ENCODE data around the gene LHX6. TPM values are rescaled to one million over a fixed set of nuclear protein-coding genes. Genes with fewer than 3 reads are reported as not detected.

LHX6 gene
- total and polyA plus RNA-seq, 9 of the 15 experiments (the other 6 are each of a cell fraction or from before 2014, with no cell fraction given): 2.8 to 16.3 (median 7.9) TPM

DNA sequence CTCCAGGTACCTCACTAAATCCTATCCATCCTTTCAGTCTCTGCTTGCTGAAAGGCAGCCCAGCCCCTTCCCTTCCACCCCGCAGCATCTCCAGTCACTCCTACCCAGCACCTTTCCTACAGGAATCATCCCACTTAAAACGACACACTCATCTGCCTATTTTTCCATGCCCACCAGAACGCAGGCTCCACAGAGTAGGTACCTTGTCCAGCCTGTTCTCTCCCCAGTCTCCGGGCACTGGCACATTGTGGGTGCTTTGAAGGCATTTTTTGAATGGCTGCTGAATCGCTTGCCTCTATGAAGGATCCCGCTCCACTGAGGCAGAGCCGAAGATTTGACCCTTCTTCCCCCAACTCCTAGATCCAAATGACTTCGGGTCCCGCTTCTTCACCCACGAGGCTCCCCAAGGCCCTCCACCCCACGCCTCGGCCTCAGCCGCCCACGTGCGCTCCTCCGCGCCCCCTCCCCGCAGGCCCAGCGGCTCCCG is 15.6 kb downstream of the LHX6 start:
- no peak for ATAC-seq
- peak overlapping the region; percentile 90 for H3K4me2 ChIP-seq (ENCODE audit: insufficient read depth, low read length)
- POLR2A ChIA-PET: interaction anchor here (1.2 to 1.7 kb wide), 2 partner anchors 13 to 14 kb away, joined by 4 read pairs; no protein-coding TSS in a partner anchor
- TF ChIP-seq CBFB (CRISPR knock-in tag; IDR thresholded peaks at IDR 0.05): 0 out of 2 replicates have a peak, but pooled peaks have one; percentile 12
- no peak for TF ChIP-seq ZC3H11A (IDR thresholded peaks at IDR 0.05; ENCODE audit: low read depth, low read length)
- TF ChIP-seq MIER1 (IDR thresholded peaks at IDR 0.05; ENCODE audit: low read depth): peak; percentile 30; the same call in 1 of the 2 replicates
- TF ChIP-seq ZFX (CRISPR knock-in tag; IDR thresholded peaks at IDR 0.05): peak; percentile 61; the same call in 1 of the 2 replicates
- TF ChIP-seq ARHGAP35 (IDR thresholded peaks at IDR 0.05; ENCODE audit: partially characterized antibody): no peak
- TF ChIP-seq KAT8 (IDR thresholded peaks at IDR 0.05; ENCODE audit: low read depth): no peak
- no peak for TF ChIP-seq ZNF584 (CRISPR knock-in tag; IDR thresholded peaks at IDR 0.05; ENCODE audit: low read depth)
- TF ChIP-seq LARP7 (IDR thresholded peaks at IDR 0.05): 0 out of 2 replicates have a peak, but pooled peaks have one; percentile 58
- TF ChIP-seq TOE1 (IDR thresholded peaks at IDR 0.05; ENCODE audit: borderline replicate concordance): no peak
- TF ChIP-seq TOE1 (CRISPR knock-in tag; IDR thresholded peaks at IDR 0.05; ENCODE audit: borderline replicate concordance, low read depth): no peak
- TF ChIP-seq, protein P1, sequence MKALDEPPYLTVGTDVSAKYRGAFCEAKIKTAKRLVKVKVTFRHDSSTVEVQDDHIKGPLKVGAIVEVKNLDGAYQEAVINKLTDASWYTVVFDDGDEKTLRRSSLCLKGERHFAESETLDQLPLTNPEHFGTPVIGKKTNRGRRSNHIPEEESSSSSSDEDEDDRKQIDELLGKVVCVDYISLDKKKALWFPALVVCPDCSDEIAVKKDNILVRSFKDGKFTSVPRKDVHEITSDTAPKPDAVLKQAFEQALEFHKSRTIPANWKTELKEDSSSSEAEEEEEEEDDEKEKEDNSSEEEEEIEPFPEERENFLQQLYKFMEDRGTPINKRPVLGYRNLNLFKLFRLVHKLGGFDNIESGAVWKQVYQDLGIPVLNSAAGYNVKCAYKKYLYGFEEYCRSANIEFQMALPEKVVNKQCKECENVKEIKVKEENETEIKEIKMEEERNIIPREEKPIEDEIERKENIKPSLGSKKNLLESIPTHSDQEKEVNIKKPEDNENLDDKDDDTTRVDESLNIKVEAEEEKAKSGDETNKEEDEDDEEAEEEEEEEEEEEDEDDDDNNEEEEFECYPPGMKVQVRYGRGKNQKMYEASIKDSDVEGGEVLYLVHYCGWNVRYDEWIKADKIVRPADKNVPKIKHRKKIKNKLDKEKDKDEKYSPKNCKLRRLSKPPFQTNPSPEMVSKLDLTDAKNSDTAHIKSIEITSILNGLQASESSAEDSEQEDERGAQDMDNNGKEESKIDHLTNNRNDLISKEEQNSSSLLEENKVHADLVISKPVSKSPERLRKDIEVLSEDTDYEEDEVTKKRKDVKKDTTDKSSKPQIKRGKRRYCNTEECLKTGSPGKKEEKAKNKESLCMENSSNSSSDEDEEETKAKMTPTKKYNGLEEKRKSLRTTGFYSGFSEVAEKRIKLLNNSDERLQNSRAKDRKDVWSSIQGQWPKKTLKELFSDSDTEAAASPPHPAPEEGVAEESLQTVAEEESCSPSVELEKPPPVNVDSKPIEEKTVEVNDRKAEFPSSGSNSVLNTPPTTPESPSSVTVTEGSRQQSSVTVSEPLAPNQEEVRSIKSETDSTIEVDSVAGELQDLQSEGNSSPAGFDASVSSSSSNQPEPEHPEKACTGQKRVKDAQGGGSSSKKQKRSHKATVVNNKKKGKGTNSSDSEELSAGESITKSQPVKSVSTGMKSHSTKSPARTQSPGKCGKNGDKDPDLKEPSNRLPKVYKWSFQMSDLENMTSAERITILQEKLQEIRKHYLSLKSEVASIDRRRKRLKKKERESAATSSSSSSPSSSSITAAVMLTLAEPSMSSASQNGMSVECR (CRISPR knock-in tag; IDR thresholded peaks at IDR 0.05): 0 out of 2 replicates have a peak, but pooled peaks have one; percentile 45
- TF ChIP-seq, protein P2, sequence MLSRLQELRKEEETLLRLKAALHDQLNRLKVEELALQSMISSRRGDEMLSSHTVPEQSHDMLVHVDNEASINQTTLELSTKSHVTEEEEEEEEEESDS (CRISPR knock-in tag; IDR thresholded peaks at IDR 0.05): no peak
- TF ChIP-seq, protein P3, sequence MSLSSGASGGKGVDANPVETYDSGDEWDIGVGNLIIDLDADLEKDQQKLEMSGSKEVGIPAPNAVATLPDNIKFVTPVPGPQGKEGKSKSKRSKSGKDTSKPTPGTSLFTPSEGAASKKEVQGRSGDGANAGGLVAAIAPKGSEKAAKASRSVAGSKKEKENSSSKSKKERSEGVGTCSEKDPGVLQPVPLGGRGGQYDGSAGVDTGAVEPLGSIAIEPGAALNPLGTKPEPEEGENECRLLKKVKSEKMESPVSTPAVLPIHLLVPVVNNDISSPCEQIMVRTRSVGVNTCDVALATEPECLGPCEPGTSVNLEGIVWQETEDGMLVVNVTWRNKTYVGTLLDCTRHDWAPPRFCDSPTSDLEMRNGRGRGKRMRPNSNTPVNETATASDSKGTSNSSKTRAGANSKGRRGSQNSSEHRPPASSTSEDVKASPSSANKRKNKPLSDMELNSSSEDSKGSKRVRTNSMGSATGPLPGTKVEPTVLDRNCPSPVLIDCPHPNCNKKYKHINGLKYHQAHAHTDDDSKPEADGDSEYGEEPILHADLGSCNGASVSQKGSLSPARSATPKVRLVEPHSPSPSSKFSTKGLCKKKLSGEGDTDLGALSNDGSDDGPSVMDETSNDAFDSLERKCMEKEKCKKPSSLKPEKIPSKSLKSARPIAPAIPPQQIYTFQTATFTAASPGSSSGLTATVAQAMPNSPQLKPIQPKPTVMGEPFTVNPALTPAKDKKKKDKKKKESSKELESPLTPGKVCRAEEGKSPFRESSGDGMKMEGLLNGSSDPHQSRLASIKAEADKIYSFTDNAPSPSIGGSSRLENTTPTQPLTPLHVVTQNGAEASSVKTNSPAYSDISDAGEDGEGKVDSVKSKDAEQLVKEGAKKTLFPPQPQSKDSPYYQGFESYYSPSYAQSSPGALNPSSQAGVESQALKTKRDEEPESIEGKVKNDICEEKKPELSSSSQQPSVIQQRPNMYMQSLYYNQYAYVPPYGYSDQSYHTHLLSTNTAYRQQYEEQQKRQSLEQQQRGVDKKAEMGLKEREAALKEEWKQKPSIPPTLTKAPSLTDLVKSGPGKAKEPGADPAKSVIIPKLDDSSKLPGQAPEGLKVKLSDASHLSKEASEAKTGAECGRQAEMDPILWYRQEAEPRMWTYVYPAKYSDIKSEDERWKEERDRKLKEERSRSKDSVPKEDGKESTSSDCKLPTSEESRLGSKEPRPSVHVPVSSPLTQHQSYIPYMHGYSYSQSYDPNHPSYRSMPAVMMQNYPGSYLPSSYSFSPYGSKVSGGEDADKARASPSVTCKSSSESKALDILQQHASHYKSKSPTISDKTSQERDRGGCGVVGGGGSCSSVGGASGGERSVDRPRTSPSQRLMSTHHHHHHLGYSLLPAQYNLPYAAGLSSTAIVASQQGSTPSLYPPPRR (CRISPR knock-in tag; IDR thresholded peaks at IDR 0.05; ENCODE audit: borderline replicate concordance): 0 out of 2 replicates have a peak, but pooled peaks have one; percentile 23

More for the DNA sequence above, 15.6 kb downstream of the LHX6 start:
- Histone ChIP-seq H3K4me3 (peak overlapping the region; percentile 58), H3K79me2 (ENCODE audit: control insufficient read depth, insufficient read depth, low read length) (peaks cover 27% of the 10 kb centered on the region), H2AFZ (ENCODE audit: low read depth, low read length) (peak overlapping the region; percentile 82), H3K27me3 (ENCODE audit: control insufficient read depth in 2 of 2, insufficient read depth in 2 of 2, low read length in 2 of 2) (no peaks in the 10 kb centered on the region), H3K4me1 (replicated peaks in 1 of 2; ENCODE audit: control insufficient read depth in 2 of 2, insufficient read depth in 2 of 2, low read length in 2 of 2) (peaks cover 23 to 31% of the 10 kb centered on the region in 2 experiments; a peak in 4 of 5 replicates), H3K9me3 (replicated peaks; ENCODE audit: control insufficient read depth, insufficient read depth, low read depth, low read length) (no peaks in the 10 kb centered on the region), H3K27ac (ENCODE audit: extremely low read depth, low read depth, low read length) (peak overlapping the region; percentile 76; the same call in 2 of the 3 replicates), H3K9me1 (ENCODE audit: control insufficient read depth, insufficient read depth, low read length) (no peaks in the 10 kb centered on the region), H4K20me1 (replicated peaks; ENCODE audit: control insufficient read depth, insufficient read depth, low read length) (no peaks in the 10 kb centered on the region), H3K9ac (ENCODE audit: insufficient read depth in 1 of 2, low read depth in 2 of 2, low read length in 2 of 2) (peak overlapping the region; percentile 64 to 95), H3K36me3 (ENCODE audit: control insufficient read depth, insufficient read depth, low read length) (peaks cover 26% of the 10 kb centered on the region; the same call in 1 of the 3 replicates)
- intact Hi-C loops (cut with micrococcal nuclease): loop anchor here (2.0 to 5.0 kb wide), 2 partner anchors 52 to 56 kb away; partner anchors contain the start of genes MORN5, MRRF, NDUFA8 and RBM18
- DNase-seq (ENCODE audit: extremely low read depth in 1 of 4, low spot score in 3 of 4): no peak
- TSS peak; percentile 64 for BruUV-seq (replicated peaks)
- FAIRE-seq: peak; percentile 57
- CTCF ChIA-PET (ENCODE audit: low intra/inter-chr PET ratio): no interaction called here
- in situ Hi-C loops (cut with MboI): no loop called here
- 3% methylated on average over 19 of the region's 20 CpGs for WGBS (ENCODE audit: insufficient coverage, low coverage, missing lambda C conversion rate)

Measured in K562 (cell line).